Measurements from ENCODE around the gene ZNF341.

GRCh38 chr20:33827109-33827508 lies 95.3 kb downstream of the ZNF341 start:
- TF ChIP-seq ZFP37 (tag by site-specific recombination; IDR thresholded peaks at IDR 0.05) (no peak), CTCF (tag by site-specific recombination; IDR thresholded peaks at IDR 0.05) (no peak), ATF2 (tag by site-specific recombination; IDR thresholded peaks at IDR 0.05; ENCODE audit: low read depth) (no peak), ZNF274 (IDR thresholded peaks at IDR 0.05; ENCODE audit: low read length) (no peak), ZNF274 (tag by site-specific recombination; IDR thresholded peaks at IDR 0.05; ENCODE audit: borderline replicate concordance) (no peak), ZFHX2 (tag by site-specific recombination; conservative IDR thresholded peaks at IDR 0.05) (no peak), PATZ1 (tag by site-specific recombination; IDR thresholded peaks at IDR 0.05) (no peak), ZNF610 (tag by site-specific recombination; IDR thresholded peaks at IDR 0.05; ENCODE audit: borderline replicate concordance) (no peak), ZBTB20 (tag by site-specific recombination; IDR thresholded peaks at IDR 0.05) (no peak), REST (tag by site-specific recombination; IDR thresholded peaks at IDR 0.05) (no peak), ZBTB7A (tag by site-specific recombination; IDR thresholded peaks at IDR 0.05; ENCODE audit: low read depth) (no peak), SETDB1 (IDR thresholded peaks at IDR 0.05; ENCODE audit: insufficient read length, low read length) (no peak), ZNF335 (tag by site-specific recombination; conservative IDR thresholded peaks at IDR 0.05) (no peak), FEZF1 (tag by site-specific recombination; IDR thresholded peaks at IDR 0.05) (no peak), ZNF362 (tag by site-specific recombination; IDR thresholded peaks at IDR 0.05) (no peak)

Data from HEK293 (cell line).